PC-9 (cell line): ENCODE data around the gene TREM2. TPM values are rescaled to one million over a fixed set of nuclear protein-coding genes. Genes with fewer than 3 reads are reported as not detected.

Experiments
- BruUV-seq: library from RNA; stranded (reverse); fragments of 400-500 nt; replicated peaks from 2 replicates; lab custom pipeline; 2021; lab: Mats Ljungman, UMichigan
- CTCF ChIA-PET: fragments of 300-600 bp; sonication (Branson Sonifier 250); formaldehyde crosslinking; loops from one replicate; lab custom pipeline; 2022; ENCODE audit warnings: antibody characterized with exemption; lab: Charles Lee
- POLR2A ChIA-PET: fragments of 300-600 bp; sonication (Branson Sonifier 250); formaldehyde crosslinking; loops from one replicate; lab custom pipeline; 2022; ENCODE audit warnings: antibody characterized with exemption; ENCODE audit not compliant: unreplicated experiment; lab: Charles Lee
- DNase-seq, 2 experiments: peaks; one replicate each; pipeline versions ENCODE4 v3.0.0 to v3.0.0-alpha.2; 2015 to 2022; ENCODE audit warnings: mixed read lengths in 1 of 2
- H2AFZ ChIP-seq: fragments of 200-600 bp; sonication (generic); 2 replicates; pipeline ENCODE4 v1.8.1; 2017; ENCODE audit warnings: antibody characterized with exemption
- H3F3A ChIP-seq: fragments of 200-600 bp; sonication (generic); 2 replicates; pipeline ENCODE4 v1.8.1; 2017; ENCODE audit warnings: antibody characterized with exemption, mild to moderate bottlenecking, low read depth; ENCODE audit not compliant: insufficient read depth
- H3K27ac ChIP-seq: fragments of 200-600 bp; sonication (generic); 2 replicates; pipeline ENCODE4 v1.6.1; 2016; ENCODE audit warnings: mixed run types
- H3K27me3 ChIP-seq: fragments of 200-600 bp; sonication (generic); 2 replicates; pipeline ENCODE4 v1.6.1; 2016; ENCODE audit warnings: low read depth, mixed run types; ENCODE audit not compliant: insufficient read depth
- H3K36me3 ChIP-seq: fragments of 200-600 bp; sonication (generic); 2 replicates; pipeline ENCODE4 v1.6.1; 2016; ENCODE audit warnings: low read depth, mixed run types
- H3K4me1 ChIP-seq: fragments of 200-600 bp; sonication (generic); replicated peaks from 2 replicates; pipeline ENCODE4 v1.6.1; 2016; ENCODE audit warnings: mixed run types; ENCODE audit not compliant: insufficient read depth
- H3K4me2 ChIP-seq: fragments of 200-600 bp; sonication (generic); 2 replicates; pipeline ENCODE4 v1.6.1; 2017; ENCODE audit warnings: mixed run types
- H3K4me3 ChIP-seq: fragments of 200-600 bp; sonication (generic); 2 replicates; pipeline ENCODE4 v1.6.1; 2016; ENCODE audit warnings: mixed run types
- H3K79me2 ChIP-seq: fragments of 200-600 bp; sonication (generic); 2 replicates; pipeline ENCODE4 v1.6.1; 2017; ENCODE audit warnings: low read depth, mixed run types
- H3K9me2 ChIP-seq: fragments of 200-600 bp; sonication (generic); 2 replicates; pipeline ENCODE4 v1.8.1; 2017; ENCODE audit warnings: mild to moderate bottlenecking; ENCODE audit not compliant: insufficient read depth
- H3K9me3 ChIP-seq: fragments of 200-600 bp; sonication (generic); 2 replicates; pipeline ENCODE4 v1.8.1; 2016; ENCODE audit warnings: low read depth; ENCODE audit not compliant: insufficient read depth
- H4K20me1 ChIP-seq: fragments of 200-600 bp; sonication (generic); 2 replicates; pipeline ENCODE4 v1.8.1; 2017; ENCODE audit not compliant: insufficient read depth
- CTCF ChIP-seq: fragments of 200-600 bp; sonication (generic); conservative IDR thresholded peaks from 2 replicates; pipeline ENCODE4 v1.6.1; 2017; ENCODE audit warnings: mixed run types, antibody characterized with exemption, mild to moderate bottlenecking, moderate library complexity
- EZH2 ChIP-seq: fragments of 200-600 bp; sonication (generic); IDR thresholded peaks from 2 replicates; pipeline ENCODE4 v1.8.0; 2017; ENCODE audit warnings: antibody characterized with exemption, low read depth
- intact Hi-C: fragments of 100-400 bp; cut with micrococcal nuclease; formaldehyde crosslinking; loops from one replicate; pipeline ENCODE4 v1.10.0; 2022; ENCODE audit not compliant: unreplicated experiment
- total RNA-seq: library from RNA; stranded (reverse); gene quantifications from 2 replicates; pipeline ENCODE4 v1.2.3, GENCODE V29; 2021

Gene TREM2
- total RNA-seq, 1 experiment from 2014 or later, result not detected

GRCh38 chr6:41187924-41188886 lies 25.3 kb upstream of the TREM2 start:
- Histone ChIP-seq H3K4me2 (no peak overlapping the region), H3K36me3 (no peaks in the 10 kb centered on the region), H3F3A (no peaks in the 10 kb centered on the region), H3K27ac (no peak overlapping the region), H3K4me1 (no peaks in the 10 kb centered on the region), H3K4me3 (no peak overlapping the region), H2AFZ (no peak overlapping the region), H3K79me2 (no peaks in the 10 kb centered on the region), H3K27me3 (peaks cover 60% of the 10 kb centered on the region), H3K9me2 (no peaks in the 10 kb centered on the region), H3K9me3 (0 out of 2 replicates have a peak, but pooled peaks cover 5% of the 10 kb centered on the region), H4K20me1 (no peaks in the 10 kb centered on the region)
- ChIA-PET POLR2A (no interaction called here), CTCF (no interaction called here)
- intact Hi-C loops, result no loop called here
- DNase-seq, result no peak
- TF ChIP-seq EZH2 (no peak), CTCF (no peak)
- BruUV-seq, result no TSS peak

- no TSS peak for BruUV-seq
- H3K9me2 ChIP-seq, result no peaks in the 10 kb centered on the region
- ChIA-PET CTCF (no interaction called here), POLR2A (interaction anchor here (0.6 kb wide), 1 partner anchor 1834 kb away, joined by 5 read pairs; no protein-coding TSS in a partner anchor)
- no peaks in the 10 kb centered on the region for H3K79me2 ChIP-seq
- no peak overlapping the region for H3K4me3 ChIP-seq
- H2AFZ ChIP-seq, result no peak overlapping the region
- H4K20me1 ChIP-seq, result no peaks in the 10 kb centered on the region
- H3K27ac ChIP-seq, result no peak overlapping the region
- intact Hi-C loops, result no loop called here
- DNase-seq, result no peak
- 0 out of 2 replicates have a peak, but pooled peaks cover 5% of the 10 kb centered on the region for H3K9me3 ChIP-seq
- no peaks in the 10 kb centered on the region for H3F3A ChIP-seq
- H3K27me3 ChIP-seq, result peaks cover 47% of the 10 kb centered on the region
- no peak overlapping the region for H3K4me2 ChIP-seq
- H3K4me1 ChIP-seq, result no peaks in the 10 kb centered on the region
- no peaks in the 10 kb centered on the region for H3K36me3 ChIP-seq
- no peak for TF ChIP-seq CTCF
Observed at GRCh38 chr6:41186031-41186562, 23.2 kb upstream of the TREM2 start.

- H3K9me3 ChIP-seq, result 0 out of 2 replicates have a peak, but pooled peaks cover 5% of the 10 kb centered on the region
- intact Hi-C loops, result no loop called here
- no peaks in the 10 kb centered on the region for H4K20me1 ChIP-seq
- DNase-seq, result no peak
- no peak overlapping the region for H3K4me3 ChIP-seq
- TF ChIP-seq CTCF (no peak), EZH2 (no peak)
- ChIA-PET CTCF (no interaction called here), POLR2A (no interaction called here)
- no peaks in the 10 kb centered on the region for H3F3A ChIP-seq
- no peak overlapping the region for H3K4me2 ChIP-seq
- H3K9me2 ChIP-seq, result no peaks in the 10 kb centered on the region
- H3K27me3 ChIP-seq, result peaks cover 58% of the 10 kb centered on the region
- no peaks in the 10 kb centered on the region for H3K79me2 ChIP-seq
- no peak overlapping the region for H3K27ac ChIP-seq
- H2AFZ ChIP-seq, result no peak overlapping the region
- H3K36me3 ChIP-seq, result no peaks in the 10 kb centered on the region
- H3K4me1 ChIP-seq, result no peaks in the 10 kb centered on the region
- BruUV-seq, result no TSS peak
Observed at GRCh38 chr6:41184761-41185160, 21.8 kb upstream of the TREM2 start.
